Thyroid gland (tissue), 4 donors: Measurements from ENCODE around the gene DELE1. TPM values are rescaled to one million over a fixed set of nuclear protein-coding genes. Genes with fewer than 3 reads are reported as not detected.
A peak's percentile ranks its signal among the peaks of the same experiment; 100 is the strongest.

Experiments used
- DNase-seq, 2 donors: peaks; one replicate each; pipeline ENCODE4 v3.0.0-alpha.2; 2019
- H3K27ac ChIP-seq, 3 donors: fragments of 200-600 bp; sonication (generic); 1 replicate in 2 of 3; 2 replicates in 1 of 3; pipeline ENCODE4 v1.5.1; 2016 to 2019; ENCODE audit warnings: mild to moderate bottlenecking in 1 of 3, moderate library complexity in 1 of 3
- H3K27me3 ChIP-seq: fragments of 200-600 bp; sonication (generic); one replicate; pipeline ENCODE4 v1.5.1; 2019
- H3K36me3 ChIP-seq, 2 donors: fragments of 200-600 bp; sonication (generic); one replicate each; pipeline ENCODE4 v1.5.1; 2016 to 2019
- H3K4me1 ChIP-seq, 2 donors: fragments of 200-600 bp; sonication (generic); one replicate each; pipeline ENCODE4 v1.5.1; 2017 to 2019
- H3K4me3 ChIP-seq, 3 donors: fragments of 200-600 bp; sonication (generic); replicated peaks in 1 of 3; 1 replicate in 2 of 3; 2 replicates in 1 of 3; pipeline ENCODE4 v1.5.1; 2016; ENCODE audit warnings: mild to moderate bottlenecking in 1 of 3
- H3K9me3 ChIP-seq: fragments of 200-600 bp; sonication (generic); one replicate; pipeline ENCODE4 v1.5.1; 2017
- CTCF ChIP-seq, 6 experiments: fragments of 200-600 bp in 3 of 6; fragments of 450-650 bp in 3 of 6; sonication (generic) in 3 of 6; IDR thresholded peaks; one replicate each; pipeline ENCODE4 v1.5.1; 2016 to 2019; ENCODE audit warnings: antibody characterized with exemption in 6 of 6, mild to moderate bottlenecking in 2 of 6, inconsistent platforms in 1 of 6, moderate library complexity in 1 of 6
- POLR2A ChIP-seq, 2 donors: fragments of 450-650 bp; IDR thresholded peaks; one replicate each; pipeline ENCODE4 v1.6.1; 2017; ENCODE audit warnings: antibody characterized with exemption in 2 of 2, mild to moderate bottlenecking in 2 of 2, moderate library complexity in 1 of 2
- WGBS, 2 donors: methylation state at CpG; one replicate each; pipeline ENCODE4 v1.1.5; 2017; 5-methylcytosine and 5-hydroxymethylcytosine counted together
- intact Hi-C: fragments of 100-400 bp; cut with DNase I; formaldehyde crosslinking; loops from one replicate; pipeline ENCODE4 v1.15.1; 2023
- total RNA-seq, 4 donors: library from RNA; depleted of rRNA; stranded (reverse); fragments of >200 nt; gene quantifications; one replicate each; pipeline ENCODE4 v1.2.3, GENCODE V29; 2016

The DELE1 gene
- total RNA-seq, 4 donors from 2014 or later = 68.5 to 130 (median 85.1) TPM

- H3K27me3 ChIP-seq = no peaks in the 10 kb centered on the region
- no peak overlapping the region for H3K27ac ChIP-seq
- H3K9me3 ChIP-seq = no peaks in the 10 kb centered on the region
- intact Hi-C loops = no loop called here
- TF ChIP-seq CTCF (IDR thresholded peaks at IDR 0.05) = no peak
- no peak for TF ChIP-seq POLR2A (IDR thresholded peaks at IDR 0.05)
- H3K4me3 ChIP-seq = no peak overlapping the region
- H3K4me1 ChIP-seq = no peaks in the 10 kb centered on the region
- no peak for DNase-seq
- peaks cover 53 to 86% of the 10 kb centered on the region in 2 donors for H3K36me3 ChIP-seq
- 78 to 79% methylated on average over 11 of the region's 11 CpGs for WGBS, 2 donors
Measured at GRCh38 chr5:141934099-141934844, 10.6 kb downstream of the DELE1 start.

DNA sequence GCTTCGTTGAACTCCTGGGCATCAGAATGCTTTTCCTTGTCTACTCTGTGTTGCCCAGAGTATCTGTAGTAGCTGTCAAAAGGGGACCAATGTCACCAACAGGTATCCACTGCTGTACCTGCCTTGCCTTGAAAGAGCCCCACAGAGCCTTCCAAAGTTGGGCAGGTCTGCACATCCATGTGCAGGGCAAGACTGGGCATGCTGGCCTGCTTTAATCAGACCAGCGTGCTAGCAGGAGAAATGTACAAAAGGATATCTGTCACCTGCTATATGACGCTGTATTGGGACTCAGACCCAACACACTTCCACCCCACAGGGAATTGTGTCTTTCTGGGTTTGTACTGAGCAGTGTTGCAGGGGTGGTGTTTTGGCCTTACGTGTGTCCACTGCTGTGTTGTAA, 11.9 kb downstream of the DELE1 start:
- no peak overlapping the region for H3K4me3 ChIP-seq
- no peaks in the 10 kb centered on the region for H3K27me3 ChIP-seq
- no peak overlapping the region for H3K27ac ChIP-seq
- 93 to 96% methylated on average over 4 of the region's 4 CpGs for WGBS, 2 donors
- peaks cover 49 to 79% of the 10 kb centered on the region in 2 donors for H3K36me3 ChIP-seq
- H3K4me1 ChIP-seq = no peaks in the 10 kb centered on the region
- no peaks in the 10 kb centered on the region for H3K9me3 ChIP-seq
- no peak for DNase-seq
- TF ChIP-seq POLR2A (IDR thresholded peaks at IDR 0.05) = no peak
- no peak for TF ChIP-seq CTCF (IDR thresholded peaks at IDR 0.05)
- intact Hi-C loops = no loop called here

DNA sequence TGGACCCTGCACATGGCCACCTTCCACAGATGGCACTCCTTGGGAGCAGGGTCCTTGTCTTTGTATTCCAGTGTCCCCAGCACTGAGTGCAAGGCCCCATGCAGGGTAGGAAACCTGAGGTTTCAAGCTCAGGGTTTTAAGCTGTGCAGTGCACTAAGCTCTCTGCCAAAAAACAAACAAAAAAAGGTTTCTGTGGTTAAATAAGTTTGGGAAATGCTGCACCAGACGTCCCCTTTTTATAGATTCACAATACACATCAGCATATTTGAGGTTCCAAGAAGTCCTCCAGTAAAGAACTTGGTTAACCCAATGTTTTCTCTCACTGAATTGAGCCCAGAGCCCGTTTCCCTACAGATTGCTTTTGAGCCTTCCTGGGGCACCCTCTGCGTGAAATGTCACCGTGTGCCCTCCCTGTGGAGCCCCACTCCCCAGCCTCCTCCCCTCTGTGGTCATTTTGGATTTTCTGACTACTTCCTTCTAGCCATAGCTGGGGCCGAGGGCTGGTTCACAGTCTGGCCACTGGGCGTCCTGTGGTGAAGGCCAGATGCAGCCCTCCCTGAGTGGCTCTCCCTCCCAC, 17.1 kb downstream of the DELE1 start:
- H3K36me3 ChIP-seq = peaks cover 20 to 36% of the 10 kb centered on the region in 2 donors
- DNase-seq = no peak
- H3K4me3 ChIP-seq = no peak overlapping the region
- TF ChIP-seq CTCF (IDR thresholded peaks at IDR 0.05) (no peak), POLR2A (IDR thresholded peaks at IDR 0.05) (no peak)
- H3K9me3 ChIP-seq = no peaks in the 10 kb centered on the region
- H3K27ac ChIP-seq = peak overlapping the region in 1 of 3 donors; percentile 28
- WGBS, 2 donors = 53 to 64% methylated on average over 6 of the region's 6 CpGs
- intact Hi-C loops = no loop called here
- H3K4me1 ChIP-seq = peaks cover 0 to 14% of the 10 kb centered on the region in 2 donors
- no peaks in the 10 kb centered on the region for H3K27me3 ChIP-seq

- intact Hi-C loops = no loop called here
- Histone ChIP-seq H3K27ac (peak overlapping the region in 1 of 3 donors; percentile 28), H3K4me1 (peaks cover 0 to 18% of the 10 kb centered on the region in 2 donors), H3K4me3 (no peak overlapping the region), H3K36me3 (peaks cover 20 to 31% of the 10 kb centered on the region in 2 donors), H3K27me3 (no peaks in the 10 kb centered on the region), H3K9me3 (no peaks in the 10 kb centered on the region)
- no peak for TF ChIP-seq POLR2A (IDR thresholded peaks at IDR 0.05)
- 59 to 67% methylated on average over 6 of the region's 6 CpGs for WGBS, 2 donors
- no peak for DNase-seq
Measured at GRCh38 chr5:141941307-141941706, 17.6 kb downstream of the DELE1 start.

- Histone ChIP-seq H3K27me3 (no peaks in the 10 kb centered on the region), H3K9me3 (no peaks in the 10 kb centered on the region), H3K27ac (peak overlapping the region in 1 of 3 donors; percentile 23), H3K4me1 (peaks cover 0 to 18% of the 10 kb centered on the region in 2 donors), H3K4me3 (no peak overlapping the region), H3K36me3 (peaks cover 20 to 27% of the 10 kb centered on the region in 2 donors)
- whole genome bisulfite sequencing, 2 donors = 80 to 83% methylated on average over 6 of the region's 6 CpGs
- intact Hi-C loops = no loop called here
- DNase-seq = no peak
- no peak for TF ChIP-seq CTCF (IDR thresholded peaks at IDR 0.05)
- no peak for TF ChIP-seq POLR2A (IDR thresholded peaks at IDR 0.05)
Measured at GRCh38 chr5:141941779-141942178, 18.1 kb downstream of the DELE1 start.
